BJ (cell line): ENCODE measurements around the gene KRTAP19-3. TPM values are rescaled to one million over a fixed set of nuclear protein-coding genes. Genes with fewer than 3 reads are reported as not detected.

Source experiments
- CTCF ChIA-PET: fragments of 350-600 bp; formaldehyde crosslinking; extraction: SDS; loops from one replicate; lab custom pipeline; 2021; ENCODE audit warnings: antibody characterized with exemption, inconsistent platforms; lab: Yijun Ruan, JAX
- POLR2A ChIA-PET: fragments of 300-600 bp; sonication (Branson Sonifier 250); formaldehyde crosslinking; extraction: SDS; loops from one replicate; lab custom pipeline; 2021; ENCODE audit warnings: antibody characterized with exemption; lab: Charles Lee
- DNase-seq: peaks from one replicate; pipeline ENCODE4 v3.0.0-alpha.2; 2011; ENCODE audit warnings: low read depth
- H3K27me3 ChIP-seq: 2 replicates; pipeline ENCODE4 v1.6.0; 2011; ENCODE audit warnings: low read length; ENCODE audit not compliant: control insufficient read depth, insufficient read depth
- H3K36me3 ChIP-seq: 2 replicates; pipeline ENCODE4 v1.5.1; 2011; ENCODE audit warnings: low read length; ENCODE audit not compliant: control insufficient read depth, insufficient read depth
- H3K4me3 ChIP-seq: 2 replicates; pipeline ENCODE4 v1.5.1; 2011; ENCODE audit warnings: low read depth, mild to moderate bottlenecking, control low read depth, low read length
- polyA plus RNA-seq: library from polyadenylated mRNA; depleted of rRNA; stranded (reverse); fragments of >200 nt; gene quantifications from 2 replicates; pipeline ENCODE4 v1.2.3, GENCODE V29; 2011
- TF ChIP-seq, protein P1 (sequence below): IDR thresholded peaks from 2 replicates; pipeline ENCODE4 v1.5.1; 2011; ENCODE audit warnings: low read depth, mild to moderate bottlenecking, control low read depth, inconsistent platforms, low read length, moderate library complexity; ENCODE audit not compliant: insufficient read depth

KRTAP19-3 gene
- polyA plus RNA-seq, 1 experiment = not detected

DNA sequence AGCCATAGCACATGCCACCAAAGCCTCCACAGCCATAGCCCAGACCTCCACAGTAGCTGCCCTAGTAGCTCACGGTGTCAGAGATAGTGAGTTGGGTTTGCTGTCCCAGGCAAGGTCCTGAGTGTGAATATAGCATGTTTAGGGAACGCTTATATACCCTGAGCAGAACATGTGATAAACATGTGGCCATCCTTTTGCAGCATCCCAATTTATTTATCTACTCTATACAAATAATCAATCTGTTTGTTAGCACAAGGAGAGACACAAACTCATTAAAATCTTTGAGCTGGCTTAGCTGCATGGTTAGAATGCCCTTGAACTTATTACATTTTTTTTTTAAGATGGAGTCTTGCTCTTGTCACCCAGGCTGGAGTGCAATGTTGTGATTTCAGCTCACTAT, 4.5 kb downstream of the KRTAP19-3 start, which contains the start of gene KRTAP19-2:
Gene KRTAP19-2, minus strand, starts transcription at position 101 of the 400 bp plus-strand sequence. Its CDS starts 88 bp downstream, at position 13.
- Histone ChIP-seq H3K27me3 (no peaks in the 10 kb centered on the region), H3K36me3 (no peaks in the 10 kb centered on the region), H3K4me3 (no peak within 1 kb of the TSS)
- ChIA-PET CTCF (no interaction called here), POLR2A (no interaction called here)
- DNase-seq = no peak
- TF ChIP-seq, protein P1, sequence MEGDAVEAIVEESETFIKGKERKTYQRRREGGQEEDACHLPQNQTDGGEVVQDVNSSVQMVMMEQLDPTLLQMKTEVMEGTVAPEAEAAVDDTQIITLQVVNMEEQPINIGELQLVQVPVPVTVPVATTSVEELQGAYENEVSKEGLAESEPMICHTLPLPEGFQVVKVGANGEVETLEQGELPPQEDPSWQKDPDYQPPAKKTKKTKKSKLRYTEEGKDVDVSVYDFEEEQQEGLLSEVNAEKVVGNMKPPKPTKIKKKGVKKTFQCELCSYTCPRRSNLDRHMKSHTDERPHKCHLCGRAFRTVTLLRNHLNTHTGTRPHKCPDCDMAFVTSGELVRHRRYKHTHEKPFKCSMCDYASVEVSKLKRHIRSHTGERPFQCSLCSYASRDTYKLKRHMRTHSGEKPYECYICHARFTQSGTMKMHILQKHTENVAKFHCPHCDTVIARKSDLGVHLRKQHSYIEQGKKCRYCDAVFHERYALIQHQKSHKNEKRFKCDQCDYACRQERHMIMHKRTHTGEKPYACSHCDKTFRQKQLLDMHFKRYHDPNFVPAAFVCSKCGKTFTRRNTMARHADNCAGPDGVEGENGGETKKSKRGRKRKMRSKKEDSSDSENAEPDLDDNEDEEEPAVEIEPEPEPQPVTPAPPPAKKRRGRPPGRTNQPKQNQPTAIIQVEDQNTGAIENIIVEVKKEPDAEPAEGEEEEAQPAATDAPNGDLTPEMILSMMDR = no peak

DNA sequence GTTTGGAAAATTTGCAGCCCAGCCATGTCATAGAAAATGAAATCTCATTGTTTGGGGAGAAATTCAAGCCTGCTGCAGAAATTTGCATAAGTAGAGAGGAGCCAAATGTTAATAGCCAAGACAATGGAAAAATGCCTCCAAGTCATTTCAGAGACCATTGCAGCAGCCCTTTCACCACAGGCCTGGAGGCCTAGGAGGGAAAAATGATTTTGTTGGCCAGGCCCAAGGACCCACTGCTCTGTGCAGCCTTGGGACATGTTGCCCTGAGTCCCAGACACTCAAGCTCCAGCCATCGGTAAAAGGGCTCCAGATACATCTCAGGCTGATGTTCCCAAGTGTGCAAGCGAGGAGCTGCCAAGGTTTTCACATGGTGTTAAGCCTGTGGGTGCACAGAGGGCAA, 5.6 kb downstream of the KRTAP19-3 start:
- ChIA-PET CTCF (no interaction called here), POLR2A (no interaction called here)
- Histone ChIP-seq H3K36me3 (no peaks in the 10 kb centered on the region), H3K4me3 (no peak overlapping the region), H3K27me3 (no peaks in the 10 kb centered on the region)
- DNase-seq = no peak
- TF ChIP-seq, protein P1 = no peak

DNA sequence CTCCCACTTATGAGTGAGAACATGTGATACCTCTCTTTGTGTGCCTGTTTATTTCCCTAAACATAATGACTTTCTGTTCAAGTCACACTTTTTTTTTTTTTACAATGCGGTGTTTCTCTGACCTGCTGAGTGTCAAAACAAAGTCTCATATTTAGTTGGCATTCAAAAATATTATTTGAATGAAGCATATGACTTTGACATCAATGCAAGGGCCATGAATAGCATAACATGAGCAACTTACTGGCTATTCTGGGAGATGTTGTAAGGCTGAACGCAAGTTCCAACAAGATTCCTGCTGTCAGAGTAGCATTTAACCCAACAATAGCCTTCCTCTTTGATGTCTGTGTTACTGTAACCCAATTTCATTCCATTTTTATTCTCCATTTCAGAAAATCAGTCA, 9.7 kb downstream of the KRTAP19-3 start:
- ChIA-PET POLR2A (no interaction called here), CTCF (no interaction called here)
- TF ChIP-seq, protein P1 = no peak
- no peaks in the 10 kb centered on the region for H3K36me3 ChIP-seq
- DNase-seq = no peak
- no peak overlapping the region for H3K4me3 ChIP-seq
- H3K27me3 ChIP-seq = no peaks in the 10 kb centered on the region

DNA sequence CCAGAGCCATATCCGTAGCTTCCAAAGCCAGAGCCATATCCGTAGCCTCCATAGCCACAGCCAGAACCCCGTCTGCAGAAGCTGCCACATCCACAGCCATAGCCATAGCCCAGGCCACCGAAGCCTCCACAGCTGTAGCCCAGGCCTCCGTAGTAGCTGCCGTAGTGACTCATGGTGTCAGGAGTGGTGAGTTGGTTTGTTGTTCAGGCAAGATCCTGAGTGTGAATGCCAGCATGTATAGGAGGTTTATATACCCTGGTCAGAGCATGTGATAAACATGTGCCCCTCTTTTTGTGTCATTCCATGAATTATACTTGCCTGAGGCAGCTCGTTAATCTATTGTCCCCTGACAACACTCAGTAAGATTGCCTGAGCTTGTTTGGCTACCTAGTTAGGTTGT, 11.7 kb downstream of the KRTAP19-3 start, which contains the start of gene KRTAP19-1:
Gene KRTAP19-1, minus strand, starts transcription at position 223 of the 400 bp plus-strand sequence. Its CDS starts 50 bp downstream, at position 173.
- Histone ChIP-seq H3K27me3 (no peaks in the 10 kb centered on the region), H3K36me3 (no peaks in the 10 kb centered on the region), H3K4me3 (no peak within 1 kb of the TSS)
- no peak for DNase-seq
- POLR2A ChIA-PET = no interaction called here
- TF ChIP-seq, protein P1 = no peak
- CTCF ChIA-PET = no interaction called here

DNA sequence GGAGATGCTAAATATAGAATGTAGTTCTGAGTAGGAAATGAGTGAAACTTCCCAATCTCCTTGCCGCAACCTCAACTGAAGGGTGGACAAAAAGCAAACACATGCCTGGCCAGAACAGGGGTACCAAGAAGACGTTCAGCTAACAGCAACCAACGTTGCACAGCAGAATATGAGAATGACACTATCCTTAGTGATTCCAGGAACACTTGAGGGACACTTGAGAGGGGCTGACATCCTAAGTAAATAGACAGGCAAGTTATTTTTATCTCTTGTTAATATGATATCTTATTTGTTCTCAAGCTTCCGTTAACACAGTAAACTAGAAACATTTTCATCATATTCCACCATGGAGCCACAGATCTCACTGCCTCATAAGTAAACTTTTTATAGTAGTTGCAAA, 12.6 kb downstream of the KRTAP19-3 start:
- Histone ChIP-seq H3K36me3 (no peaks in the 10 kb centered on the region), H3K27me3 (no peaks in the 10 kb centered on the region), H3K4me3 (no peak overlapping the region)
- DNase-seq = no peak
- TF ChIP-seq, protein P1 = no peak
- ChIA-PET CTCF (no interaction called here), POLR2A (no interaction called here)
